GM21423 (cell line): Measurements from ENCODE around the gene RGS19.
"Not testable (repeated sequence)": the region's sequence is repeated elsewhere in the genome, so short reads cannot be mapped to it uniquely, and the experiment has no call there.

ENCODE experiments used
- ATAC-seq: cut with Tn5 transposase; IDR thresholded peaks from one replicate; pipeline ENCODE4 v1.9.1; 2021; ENCODE audit warnings: mild to moderate bottlenecking, moderate library complexity; ENCODE audit not compliant: unreplicated experiment

Gene RGS19

DNA sequence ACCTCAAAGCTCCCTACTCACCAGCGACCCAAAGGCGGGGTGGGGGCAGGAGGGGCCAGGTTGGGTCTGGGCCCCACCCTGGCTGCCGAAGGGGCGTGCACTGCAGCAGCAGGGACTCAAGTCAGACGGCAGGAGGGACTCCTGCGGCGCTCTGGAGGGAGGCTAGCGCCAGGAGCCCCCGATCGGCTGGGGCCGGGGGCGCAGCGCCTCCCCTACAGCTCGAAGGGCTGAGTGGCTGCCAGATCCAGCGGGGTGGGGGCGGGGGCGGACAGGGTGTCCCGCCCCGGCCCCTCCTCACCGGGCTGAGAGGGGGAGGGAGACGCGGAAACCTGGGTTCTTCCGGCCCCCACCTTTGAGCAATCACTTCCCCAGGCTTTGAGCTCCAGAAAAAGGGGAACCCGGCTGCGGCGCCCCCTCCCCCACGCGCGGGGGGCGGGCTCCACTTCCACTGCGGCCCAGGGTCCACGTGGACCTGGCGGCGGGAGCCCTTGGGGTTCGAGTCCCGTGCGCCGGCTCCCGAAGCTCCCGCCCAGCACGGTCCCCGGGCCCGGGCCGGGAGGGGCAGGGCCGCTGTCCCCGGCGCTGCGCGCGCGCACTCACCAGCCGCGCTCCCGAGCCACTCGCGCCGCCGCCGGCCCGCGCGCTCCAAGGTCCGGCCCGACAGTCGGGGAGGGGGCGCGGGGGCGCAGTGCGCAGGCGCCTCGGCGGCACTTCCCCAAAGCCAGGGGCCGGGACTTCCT, at the start of gene RGS19:
Gene RGS19 (minus strand): TSS at position 246 of the 740 bp plus-strand sequence. CDS start 2,632 bp downstream, outside the sequence.
- peak; percentile 34 for ATAC-seq

- ATAC-seq, result not testable (repeated sequence)
Observed at GRCh38 chr20:64123517-64123916, 44.2 kb upstream of the RGS19 start.

- ATAC-seq, result not testable (repeated sequence)
Observed at GRCh38 chr20:64122927-64123326, 43.6 kb upstream of the RGS19 start.

DNA sequence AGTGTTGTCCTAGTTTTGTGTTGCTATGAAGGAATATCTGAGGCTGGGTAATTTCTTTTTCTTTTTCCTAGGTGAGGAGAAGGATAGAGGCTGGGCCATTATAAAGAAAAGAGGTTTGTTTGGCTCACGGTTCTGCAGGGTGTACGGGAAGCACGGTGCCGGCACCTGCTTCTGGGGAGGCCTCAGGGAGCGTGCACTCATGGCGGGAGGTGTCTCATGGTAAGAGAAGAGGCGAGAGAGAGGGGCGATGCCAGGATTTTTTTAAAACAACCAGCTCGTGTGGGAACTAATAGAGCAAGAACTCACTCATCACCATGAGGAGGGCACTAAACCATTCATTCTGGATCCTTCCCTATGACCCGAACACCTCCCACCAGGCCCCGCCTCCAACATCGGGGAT, 42.3 kb upstream of the RGS19 start:
- no peak for ATAC-seq

- no peak for ATAC-seq
Observed at GRCh38 chr20:64119681-64120341, 40.5 kb upstream of the RGS19 start.

GRCh38 chr20:64119301-64119680, 40.0 kb upstream of the RGS19 start:
- ATAC-seq, result no peak

DNA sequence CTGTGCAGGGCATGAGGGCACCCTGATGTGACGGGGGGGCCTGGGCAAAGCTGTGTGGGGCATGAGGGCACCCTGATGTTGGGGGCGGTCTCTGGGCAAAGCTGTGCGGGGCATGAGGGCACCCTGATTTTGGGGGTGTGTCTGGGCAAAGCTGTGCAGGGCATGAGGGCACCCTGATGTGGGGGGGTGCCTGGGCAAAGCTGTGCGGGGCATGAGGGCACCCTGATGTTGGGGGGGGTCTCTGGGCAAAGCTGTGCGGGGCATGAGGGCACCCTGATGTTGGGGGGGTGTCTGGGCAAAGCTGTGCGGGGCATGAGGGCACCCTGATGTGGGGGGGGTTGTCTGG, 38.1 kb upstream of the RGS19 start:
- ATAC-seq, result not testable (repeated sequence)

- no peak for ATAC-seq
Observed at GRCh38 chr20:64116541-64117431, 37.5 kb upstream of the RGS19 start.

DNA sequence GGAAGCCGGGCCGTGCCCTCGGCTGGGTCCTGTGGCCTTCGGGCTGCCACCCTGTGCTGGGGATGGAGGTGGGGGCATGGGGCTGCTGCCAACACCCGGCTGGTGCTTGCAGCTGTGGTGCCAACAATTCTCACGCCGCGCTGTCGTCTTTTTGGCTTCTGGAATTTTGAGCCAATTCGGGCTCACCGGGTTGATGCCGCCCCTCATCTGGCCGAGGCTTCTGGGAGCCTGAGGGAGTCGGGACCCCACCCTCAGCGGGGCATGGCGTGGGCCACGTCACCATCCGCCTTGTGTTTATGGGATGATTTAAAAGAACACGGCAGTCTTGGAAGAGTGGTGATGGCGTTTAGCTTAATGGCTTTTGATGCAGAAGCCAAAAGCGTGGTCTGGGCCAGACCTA, 36.7 kb upstream of the RGS19 start:
- no peak for ATAC-seq

DNA sequence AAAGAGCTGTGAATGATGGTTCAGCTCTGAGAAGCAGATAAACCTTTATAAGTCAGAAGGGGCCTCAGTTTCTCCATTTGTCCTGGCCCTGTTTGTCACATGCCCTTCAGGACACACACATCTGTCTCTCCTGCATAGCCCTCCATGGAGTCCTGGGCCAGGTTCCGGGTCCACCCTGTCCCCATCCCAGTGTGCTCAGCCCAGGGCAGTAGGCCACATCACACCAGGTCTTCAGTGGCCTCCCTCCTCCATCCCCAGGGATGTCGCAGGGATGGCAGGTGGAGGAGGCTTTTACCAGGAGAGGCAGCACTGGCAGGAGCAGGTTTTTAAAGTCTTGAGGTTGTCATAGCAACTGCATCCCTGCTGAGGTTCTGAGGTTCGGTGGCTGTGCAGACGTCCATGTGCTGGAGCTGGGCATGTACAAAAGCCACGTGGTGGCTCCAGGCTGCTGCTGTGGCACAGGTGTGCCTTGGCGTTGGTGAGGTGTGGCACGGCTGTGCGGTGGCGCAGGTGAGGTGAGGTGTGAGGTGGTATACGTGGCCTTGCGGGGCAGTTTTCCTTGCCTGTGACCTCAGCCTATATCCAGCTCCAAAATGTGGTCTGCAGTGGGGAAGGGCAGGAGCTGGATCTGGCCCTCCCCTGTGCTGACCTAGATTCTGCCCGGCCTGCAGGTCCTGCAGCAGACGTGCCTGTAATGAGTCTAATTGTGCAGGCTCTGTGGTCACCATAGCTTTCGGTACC, 36.0 kb upstream of the RGS19 start:
- no peak for ATAC-seq

GRCh38 chr20:64114356-64114971, 35.1 kb upstream of the RGS19 start:
- ATAC-seq, result no peak

DNA sequence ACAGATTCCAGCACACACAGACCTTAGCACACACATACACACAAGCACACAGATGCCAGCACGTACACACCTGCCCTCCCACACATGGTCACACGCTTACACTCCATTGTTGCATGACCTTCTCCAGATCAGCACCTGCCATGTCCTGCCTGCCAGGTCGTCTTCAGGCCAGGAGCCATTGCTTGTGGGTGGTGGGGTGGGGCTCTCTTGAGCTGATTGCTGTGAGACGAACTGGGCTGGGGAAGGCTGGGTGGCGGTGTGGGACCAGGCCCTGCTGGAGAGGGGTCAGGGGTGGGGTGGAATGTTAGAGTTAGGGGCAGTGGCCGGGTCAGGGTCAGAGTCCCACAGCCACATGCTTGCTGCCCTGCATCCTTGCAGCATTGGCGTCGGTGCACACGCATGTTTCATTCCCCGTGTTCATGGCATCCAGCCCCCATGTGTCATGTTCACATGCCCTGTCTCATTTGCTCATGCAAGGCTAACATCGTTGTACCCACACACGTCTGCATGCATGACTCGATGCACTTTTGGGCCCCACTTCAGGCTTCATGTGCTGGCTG, 34.6 kb upstream of the RGS19 start:
- no peak for ATAC-seq

- ATAC-seq, result no peak
Observed at GRCh38 chr20:64113444-64113775, 34.1 kb upstream of the RGS19 start.

GRCh38 chr20:64112691-64113443, 33.5 kb upstream of the RGS19 start:
- ATAC-seq, result no peak

- ATAC-seq, result no peak
Observed at GRCh38 chr20:64111841-64112641, 32.7 kb upstream of the RGS19 start.

GRCh38 chr20:64110411-64111068, 31.2 kb upstream of the RGS19 start:
- ATAC-seq, result no peak

DNA sequence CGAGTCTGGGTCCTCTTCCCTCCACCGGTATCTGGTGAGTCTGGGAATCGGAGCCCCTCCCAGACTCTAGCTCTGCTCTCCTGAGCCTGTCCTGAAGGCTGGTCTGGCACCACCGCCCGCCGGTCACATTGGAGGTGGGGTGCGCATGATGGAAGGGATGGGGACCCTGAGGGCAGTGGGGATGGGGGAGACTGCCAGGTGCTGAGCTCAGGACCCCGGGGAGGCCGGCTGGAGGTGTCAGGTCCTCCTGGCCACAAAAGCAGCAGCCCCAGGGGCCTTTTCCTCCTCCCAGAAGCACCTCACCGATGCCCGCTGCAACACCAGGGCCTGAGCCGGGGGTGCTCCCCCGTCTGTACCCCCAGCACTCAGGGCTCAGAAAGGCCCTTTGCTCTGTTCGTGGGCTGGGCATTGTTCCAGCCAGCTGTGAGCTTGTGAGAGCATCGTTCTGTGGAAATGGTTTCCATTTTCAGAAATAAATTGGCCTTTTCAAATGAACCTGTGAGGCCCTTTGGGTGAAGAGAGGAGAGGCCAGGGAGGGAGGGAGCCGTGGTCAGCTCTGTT, 30.6 kb upstream of the RGS19 start:
- no peak for ATAC-seq
